K562 (cell line): Measurements from ENCODE around the gene CCDC27.

ENCODE experiments used
- BACH1 ChIP-seq: fragments of 200-800 bp; sonication (Bioruptor generic); IDR thresholded peaks from 2 replicates; pipeline ENCODE4 v1.6.1; 2016; ENCODE audit warnings: missing genetic modification characterization, missing compliant biosample characterization
- CEBPB ChIP-seq: fragments of 450-650 bp; IDR thresholded peaks from 2 replicates; pipeline ENCODE4 v1.6.1; 2016; ENCODE audit warnings: missing genetic modification characterization, missing compliant biosample characterization
- FOXK2 ChIP-seq, 2 experiments: fragments of 450-650 bp; IDR thresholded peaks in 1 of 2; conservative IDR thresholded peaks in 1 of 2; 2 replicates each; pipeline ENCODE4 v1.6.1; 2016; ENCODE audit warnings: low read depth in 2 of 2, mild to moderate bottlenecking in 1 of 2
- IRF2 ChIP-seq: sonication (generic); formaldehyde crosslinking; IDR thresholded peaks from 2 replicates; pipeline ENCODE4 v1.8.1; 2022; ENCODE audit warnings: mild to moderate bottlenecking, missing genetic modification reagents
- SMC3 ChIP-seq: conservative IDR thresholded peaks from 2 replicates; pipeline ENCODE4 v1.6.1; 2011; ENCODE audit warnings: low read depth, low read length, improper control_type of control experiment; ENCODE audit not compliant: insufficient read depth
- TCF7 ChIP-seq: sonication (generic); IDR thresholded peaks from 2 replicates; pipeline ENCODE4 v1.6.1; 2016; ENCODE audit warnings: antibody characterized with exemption, borderline replicate concordance
- ZNF24 ChIP-seq: fragments of 450-650 bp; IDR thresholded peaks from 2 replicates; pipeline ENCODE4 v1.6.1; 2016
- TF ChIP-seq, protein P1 (sequence below), 2 experiments: fragments of 450-650 bp; IDR thresholded peaks; 2 replicates each; pipeline ENCODE4 v1.6.1; 2016; ENCODE audit warnings: mild to moderate bottlenecking in 2 of 2, borderline replicate concordance in 1 of 2, low read depth in 1 of 2, moderate library complexity in 1 of 2

DNA sequence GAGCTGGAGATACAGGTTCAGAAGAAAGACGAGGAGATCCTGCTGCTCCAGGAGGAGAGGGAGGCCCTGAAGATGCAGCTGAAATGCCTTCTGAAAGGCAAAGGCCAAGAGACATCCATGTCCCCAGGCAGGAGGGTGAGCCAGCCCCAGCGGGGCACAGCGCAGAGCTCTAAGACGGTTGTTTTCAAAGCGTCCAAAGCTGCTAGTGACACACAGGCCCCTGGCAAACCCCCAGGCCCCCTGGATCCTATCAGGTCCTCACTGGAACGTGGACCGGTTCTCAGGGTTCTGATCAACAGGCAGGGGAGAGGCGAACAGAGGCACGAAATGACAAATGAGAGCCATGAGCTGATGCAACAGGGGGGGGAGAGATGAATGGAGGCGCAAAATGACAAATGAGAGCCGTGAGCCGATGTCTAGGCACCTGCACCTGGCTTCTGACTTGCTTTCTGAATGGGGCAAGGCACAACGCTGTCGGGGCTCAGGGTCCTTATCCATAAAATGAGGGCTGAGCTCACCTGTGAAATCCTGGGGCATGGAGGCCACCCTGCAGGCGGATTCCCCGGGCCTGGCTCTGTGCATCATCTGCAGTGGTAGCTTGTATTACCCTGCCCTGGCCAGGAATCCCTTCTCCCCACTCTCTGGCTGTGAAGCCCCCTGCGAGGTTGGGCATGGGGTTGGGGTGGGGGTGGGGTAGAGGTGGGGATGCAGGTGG, 9.2 kb downstream of the CCDC27 start:
- no peak for TF ChIP-seq BACH1 (tag)
- TF ChIP-seq, protein P1, sequence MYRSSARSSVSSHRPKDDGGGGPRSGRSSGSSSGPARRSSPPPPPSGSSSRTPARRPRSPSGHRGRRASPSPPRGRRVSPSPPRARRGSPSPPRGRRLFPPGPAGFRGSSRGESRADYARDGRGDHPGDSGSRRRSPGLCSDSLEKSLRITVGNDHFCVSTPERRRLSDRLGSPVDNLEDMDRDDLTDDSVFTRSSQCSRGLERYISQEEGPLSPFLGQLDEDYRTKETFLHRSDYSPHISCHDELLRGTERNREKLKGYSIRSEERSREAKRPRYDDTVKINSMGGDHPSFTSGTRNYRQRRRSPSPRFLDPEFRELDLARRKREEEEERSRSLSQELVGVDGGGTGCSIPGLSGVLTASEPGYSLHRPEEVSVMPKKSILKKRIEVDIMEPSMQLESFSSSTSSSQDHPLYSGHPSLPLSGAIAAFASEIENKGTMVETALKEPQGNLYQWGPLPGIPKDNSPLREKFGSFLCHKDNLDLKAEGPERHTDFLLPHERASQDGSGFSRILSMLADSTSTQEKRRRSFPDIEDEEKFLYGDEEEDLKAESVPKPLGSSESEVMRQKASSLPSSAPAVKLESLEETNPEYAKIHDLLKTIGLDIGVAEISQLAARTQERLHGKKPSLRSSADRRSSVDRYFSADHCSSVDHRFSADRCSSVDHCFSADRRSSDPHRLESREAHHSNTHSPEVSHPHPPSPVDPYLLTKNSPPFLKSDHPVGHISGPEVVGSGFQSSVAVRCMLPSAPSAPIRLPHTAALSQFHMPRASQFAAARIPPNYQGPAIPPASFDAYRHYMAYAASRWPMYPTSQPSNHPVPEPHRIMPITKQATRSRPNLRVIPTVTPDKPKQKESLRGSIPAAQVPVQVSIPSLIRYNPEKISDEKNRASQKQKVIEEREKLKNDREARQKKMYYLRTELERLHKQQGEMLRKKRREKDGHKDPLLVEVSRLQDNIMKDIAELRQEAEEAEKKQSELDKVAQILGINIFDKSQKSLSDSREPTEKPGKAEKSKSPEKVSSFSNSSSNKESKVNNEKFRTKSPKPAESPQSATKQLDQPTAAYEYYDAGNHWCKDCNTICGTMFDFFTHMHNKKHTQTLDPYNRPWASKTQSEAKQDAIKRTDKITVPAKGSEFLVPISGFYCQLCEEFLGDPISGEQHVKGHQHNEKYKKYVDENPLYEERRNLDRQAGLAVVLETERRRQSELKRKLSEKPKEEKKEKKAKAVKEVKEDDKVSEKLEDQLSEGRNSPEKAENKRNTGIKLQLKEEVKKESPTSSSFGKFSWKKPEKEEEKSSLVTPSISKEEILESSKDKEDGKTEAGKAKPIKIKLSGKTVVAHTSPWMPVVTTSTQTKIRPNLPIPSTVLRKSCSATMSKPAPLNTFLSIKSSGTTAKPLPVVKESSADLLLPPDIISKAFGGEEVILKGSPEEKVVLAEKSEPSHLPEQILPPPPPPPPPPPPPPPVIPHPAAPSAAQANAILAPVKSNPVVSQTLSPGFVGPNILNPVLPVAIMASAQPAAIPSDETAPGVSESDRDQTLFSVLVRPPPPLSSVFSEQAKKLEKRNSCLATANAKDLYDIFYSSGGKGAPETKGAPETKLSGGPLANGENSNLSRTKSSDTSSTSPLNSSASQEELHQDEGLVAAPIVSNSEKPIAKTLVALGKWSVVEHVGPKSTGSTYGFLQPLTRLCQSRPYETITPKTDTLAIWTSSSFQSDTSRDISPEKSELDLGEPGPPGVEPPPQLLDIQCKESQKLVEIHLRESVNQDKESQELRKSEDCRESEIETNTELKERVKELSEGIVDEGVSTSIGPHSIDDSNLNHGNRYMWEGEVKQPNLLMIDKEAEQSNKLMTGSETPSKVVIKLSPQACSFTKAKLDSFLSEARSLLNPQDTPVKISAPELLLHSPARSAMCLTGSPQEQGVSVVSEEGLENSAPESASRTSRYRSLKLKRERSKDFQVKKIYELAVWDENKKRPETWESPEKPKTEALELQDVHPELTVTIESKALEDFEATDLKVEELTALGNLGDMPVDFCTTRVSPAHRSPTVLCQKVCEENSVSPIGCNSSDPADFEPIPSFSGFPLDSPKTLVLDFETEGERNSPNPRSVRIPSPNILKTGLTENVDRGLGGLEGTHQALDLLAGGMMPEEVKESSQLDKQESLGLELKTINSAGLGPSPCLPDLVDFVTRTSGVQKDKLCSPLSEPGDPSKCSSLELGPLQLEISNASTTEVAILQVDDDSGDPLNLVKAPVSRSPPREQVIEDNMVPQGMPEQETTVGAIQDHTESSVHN (IDR thresholded peaks at IDR 0.05; ENCODE audit: borderline replicate concordance in 1 of 2, low read depth in 1 of 2) = no peak
- no peak for TF ChIP-seq ZNF24
- no peak for TF ChIP-seq CEBPB
- TF ChIP-seq SMC3 = no peak
- no peak for TF ChIP-seq TCF7
- no peak for TF ChIP-seq IRF2 (CRISPR knock-in tag)
- no peak for TF ChIP-seq FOXK2 (conservative IDR thresholded peaks at IDR 0.05 in 1 of 2, IDR thresholded peaks at IDR 0.05 in 1 of 2; ENCODE audit: low read depth in 2 of 2)
